Measurements from ENCODE around the gene DLGAP1.

DNA sequence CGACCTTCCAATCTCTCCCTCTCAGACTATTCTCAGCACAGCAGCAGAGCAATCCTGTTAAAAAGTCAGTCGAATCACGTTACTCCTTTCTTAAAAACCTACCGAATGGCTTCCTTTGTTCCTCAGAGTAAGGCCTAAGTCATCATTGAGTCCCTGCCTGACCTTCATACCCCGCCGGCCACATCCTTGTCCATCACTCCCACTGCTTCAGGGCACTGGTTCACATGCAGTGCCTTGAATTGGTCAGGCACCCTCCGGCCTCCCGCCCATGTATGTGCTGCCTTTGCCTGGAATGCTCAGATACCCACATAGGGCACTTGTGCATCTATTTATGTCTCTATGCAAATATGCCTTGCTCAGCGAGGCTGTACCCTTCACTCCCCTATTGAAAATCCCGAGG lies 206.4 kb downstream of the DLGAP1 start:
- TF ChIP-seq GABPA (IDR thresholded peaks at IDR 0.05; ENCODE audit: borderline replicate concordance, insufficient read depth, low read length) (no peak), CTCF (IDR thresholded peaks at IDR 0.05; ENCODE audit: control extremely low read depth in 1 of 3, insufficient read depth in 1 of 3, low read depth in 1 of 3, low read length in 3 of 3) (no peak), SP1 (IDR thresholded peaks at IDR 0.05; ENCODE audit: low read depth, low read length) (no peak), KDM5A (IDR thresholded peaks at IDR 0.05; ENCODE audit: low read length) (no peak), TAF7 (optimal IDR thresholded peaks at IDR 0.05; ENCODE audit: borderline replicate concordance, low read depth, low read length) (no peak), GTF2F1 (IDR thresholded peaks at IDR 0.05; ENCODE audit: borderline replicate concordance, low read depth, low read length) (no peak), POLR2A (IDR thresholded peaks at IDR 0.05; ENCODE audit: control extremely low read depth in 1 of 2, low read depth in 2 of 2, low read length in 2 of 2) (no peak), SUZ12 (IDR thresholded peaks at IDR 0.05; ENCODE audit: low read length) (no peak), POLR2AphosphoS5 (IDR thresholded peaks at IDR 0.05; ENCODE audit: low read depth, low read length) (no peak), EP300 (IDR thresholded peaks at IDR 0.05; ENCODE audit: borderline replicate concordance in 1 of 2, low read depth in 2 of 2, low read length in 2 of 2) (no peak), TEAD4 (IDR thresholded peaks at IDR 0.05; ENCODE audit: low read depth, low read length) (no peak), EZH2 (IDR thresholded peaks at IDR 0.05; ENCODE audit: low read depth, low read length, severe bottlenecking) (no peak)
- TF ChIP-seq, protein P1, sequence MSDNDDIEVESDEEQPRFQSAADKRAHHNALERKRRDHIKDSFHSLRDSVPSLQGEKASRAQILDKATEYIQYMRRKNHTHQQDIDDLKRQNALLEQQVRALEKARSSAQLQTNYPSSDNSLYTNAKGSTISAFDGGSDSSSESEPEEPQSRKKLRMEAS (IDR thresholded peaks at IDR 0.05): no peak
